Astrocyte of the cerebellum (primary cell): ENCODE results near the gene DENND6B.

Experiments
- DNase-seq: peaks from one replicate; pipeline ENCODE4 v3.0.0-alpha.2; 2011; ENCODE audit warnings: low read depth
- H3K4me3 ChIP-seq: 2 replicates; pipeline ENCODE4 v1.5.1; 2011; ENCODE audit warnings: mild to moderate bottlenecking, low read depth, low read length, moderate library complexity
- in situ Hi-C: cut with HindIII; loops from 2 replicates; pipeline ENCODE4 v1.10.0; 2017; ENCODE audit warnings: low sequenced_read_pairs
- TF ChIP-seq, protein P1 (sequence below): IDR thresholded peaks from 2 replicates; pipeline ENCODE4 v1.5.1; 2012; ENCODE audit warnings: low read length, low read depth, moderate library complexity, mild to moderate bottlenecking; ENCODE audit errors: missing control alignments

Gene DENND6B

DNA sequence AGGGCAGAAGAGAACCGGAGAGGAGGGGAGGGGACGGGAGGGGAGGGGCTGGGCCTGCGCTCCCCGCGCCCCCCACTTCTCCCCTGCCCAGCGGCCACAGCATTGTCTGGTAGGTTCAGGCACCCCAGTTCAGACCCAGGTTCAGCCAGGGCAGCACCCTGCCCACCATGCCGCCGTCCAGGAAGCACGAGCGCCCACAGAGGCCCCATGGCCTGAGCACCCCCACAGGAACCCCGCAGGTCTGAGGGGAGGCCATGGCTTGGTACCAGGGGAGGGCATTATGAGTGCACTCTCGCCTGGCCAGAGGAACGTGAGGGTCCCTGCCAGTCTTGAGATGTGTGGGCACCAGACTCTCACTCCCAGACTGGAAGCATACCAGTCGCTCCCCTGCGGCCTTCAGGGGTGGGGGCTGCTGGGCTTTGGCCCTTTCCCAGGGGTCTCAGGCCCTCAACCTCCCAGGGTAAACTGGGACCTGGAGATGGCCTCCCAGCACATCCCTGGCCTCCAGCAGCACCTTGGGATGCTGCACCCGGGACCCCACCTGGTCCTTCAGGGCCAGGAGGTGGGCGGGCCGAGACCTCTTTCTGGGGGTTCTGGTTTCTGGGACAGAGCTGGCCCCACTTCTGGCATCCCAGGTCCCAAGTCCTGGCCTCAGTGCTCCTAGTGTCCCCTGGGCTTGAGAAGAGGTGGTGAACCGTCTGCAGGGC lies 18.8 kb downstream of the DENND6B start:
- in situ Hi-C loops, result no loop called here
- TF ChIP-seq, protein P1, sequence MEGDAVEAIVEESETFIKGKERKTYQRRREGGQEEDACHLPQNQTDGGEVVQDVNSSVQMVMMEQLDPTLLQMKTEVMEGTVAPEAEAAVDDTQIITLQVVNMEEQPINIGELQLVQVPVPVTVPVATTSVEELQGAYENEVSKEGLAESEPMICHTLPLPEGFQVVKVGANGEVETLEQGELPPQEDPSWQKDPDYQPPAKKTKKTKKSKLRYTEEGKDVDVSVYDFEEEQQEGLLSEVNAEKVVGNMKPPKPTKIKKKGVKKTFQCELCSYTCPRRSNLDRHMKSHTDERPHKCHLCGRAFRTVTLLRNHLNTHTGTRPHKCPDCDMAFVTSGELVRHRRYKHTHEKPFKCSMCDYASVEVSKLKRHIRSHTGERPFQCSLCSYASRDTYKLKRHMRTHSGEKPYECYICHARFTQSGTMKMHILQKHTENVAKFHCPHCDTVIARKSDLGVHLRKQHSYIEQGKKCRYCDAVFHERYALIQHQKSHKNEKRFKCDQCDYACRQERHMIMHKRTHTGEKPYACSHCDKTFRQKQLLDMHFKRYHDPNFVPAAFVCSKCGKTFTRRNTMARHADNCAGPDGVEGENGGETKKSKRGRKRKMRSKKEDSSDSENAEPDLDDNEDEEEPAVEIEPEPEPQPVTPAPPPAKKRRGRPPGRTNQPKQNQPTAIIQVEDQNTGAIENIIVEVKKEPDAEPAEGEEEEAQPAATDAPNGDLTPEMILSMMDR, result no peak
- no peak overlapping the region for H3K4me3 ChIP-seq
- no peak for DNase-seq

DNA sequence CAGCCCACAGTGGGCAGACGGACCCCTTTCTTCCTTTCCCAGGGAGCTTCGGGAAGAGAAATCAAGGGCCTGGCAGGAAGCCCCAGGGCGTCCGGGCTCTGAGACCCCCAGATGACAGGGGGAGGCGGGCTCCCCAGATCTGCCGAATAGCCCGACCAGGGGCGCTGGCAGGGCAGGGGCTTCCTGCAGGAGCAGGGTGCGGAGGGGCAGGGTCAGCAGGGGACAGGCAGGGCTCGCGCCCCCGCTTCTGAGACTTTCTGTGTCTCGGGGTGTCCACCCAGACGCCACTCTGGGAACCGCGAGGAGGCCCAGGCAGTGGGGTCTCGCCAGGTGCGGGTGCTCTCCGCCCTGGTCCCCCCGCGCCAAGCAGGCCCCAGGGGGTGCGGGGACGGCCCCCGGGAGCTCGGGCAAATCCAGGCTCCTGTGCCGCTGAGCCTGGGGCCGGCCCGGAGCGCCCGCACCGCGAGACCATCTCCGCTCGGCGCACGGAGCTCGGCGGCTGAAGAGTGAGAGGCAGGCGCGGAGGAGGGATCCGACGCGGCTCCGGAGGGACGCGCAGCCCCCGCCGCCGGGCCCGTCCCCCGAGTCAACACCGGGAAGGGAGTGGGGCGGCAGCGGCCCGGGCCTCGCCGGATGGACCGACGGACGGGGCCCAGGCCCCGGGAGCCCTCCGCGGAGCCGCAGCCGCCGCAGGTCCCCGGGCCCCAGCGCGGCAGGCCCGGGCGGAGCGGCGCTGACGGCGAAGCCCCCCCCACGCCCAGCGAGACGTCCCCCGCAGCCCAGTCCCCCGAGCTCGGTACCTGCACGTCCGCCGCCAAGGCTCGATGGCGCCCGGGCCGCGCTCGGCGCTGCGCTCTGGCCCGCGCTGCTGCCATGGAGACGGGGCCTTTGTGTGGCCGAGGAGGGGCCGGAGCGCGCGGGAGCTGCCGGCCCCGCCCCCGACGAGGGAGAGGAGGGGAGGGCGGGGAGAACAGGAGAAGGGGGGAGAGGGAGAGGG lies 19.8 kb downstream of the DENND6B start, which contains the start of gene PLXNB2:
Gene PLXNB2, minus strand, starts transcription at position 894 of the 997 bp plus-strand sequence. CDS start 17,062 bp downstream, outside the sequence.
- in situ Hi-C loops, result no loop called here
- TF ChIP-seq, protein P1, result no peak
- peak within 1 kb of the TSS; percentile 93 for H3K4me3 ChIP-seq
- DNase-seq, result peak; percentile 39

DNA sequence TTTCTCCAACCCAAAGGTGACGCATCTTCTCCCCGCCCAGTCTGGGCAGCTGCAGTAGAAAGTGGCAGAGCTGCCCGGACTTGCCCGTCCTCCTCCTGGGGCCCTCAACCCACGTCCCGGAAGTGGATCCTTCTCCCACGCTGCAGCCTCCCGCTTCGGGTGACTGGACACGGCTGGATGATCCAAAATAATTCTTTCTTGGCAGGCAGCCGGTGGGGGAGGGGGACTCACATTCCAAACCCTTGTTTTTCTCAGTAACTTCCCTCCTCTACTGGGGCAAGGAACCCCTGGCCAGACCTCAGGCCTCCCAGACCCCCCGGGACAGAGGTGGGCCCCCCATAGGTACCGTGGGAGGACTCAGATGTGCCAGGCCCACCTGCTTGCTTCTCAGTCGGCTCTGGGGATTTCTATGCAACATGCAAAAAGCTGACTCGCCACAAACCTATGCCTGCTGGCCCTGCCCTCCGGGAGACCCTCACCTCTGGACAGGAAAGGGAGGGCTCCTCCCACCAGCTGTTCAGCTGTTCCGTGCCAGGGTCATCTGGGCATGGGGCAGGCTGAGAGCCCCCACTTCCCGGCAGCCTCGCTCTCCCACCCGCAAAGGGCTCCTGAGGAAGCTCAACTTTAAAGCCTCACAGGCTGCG lies 20.8 kb downstream of the DENND6B start:
- TF ChIP-seq, protein P1, result no peak
- in situ Hi-C loops, result no loop called here
- H3K4me3 ChIP-seq, result peak overlapping the region; percentile 93
- peak; percentile 56 for DNase-seq

DNA sequence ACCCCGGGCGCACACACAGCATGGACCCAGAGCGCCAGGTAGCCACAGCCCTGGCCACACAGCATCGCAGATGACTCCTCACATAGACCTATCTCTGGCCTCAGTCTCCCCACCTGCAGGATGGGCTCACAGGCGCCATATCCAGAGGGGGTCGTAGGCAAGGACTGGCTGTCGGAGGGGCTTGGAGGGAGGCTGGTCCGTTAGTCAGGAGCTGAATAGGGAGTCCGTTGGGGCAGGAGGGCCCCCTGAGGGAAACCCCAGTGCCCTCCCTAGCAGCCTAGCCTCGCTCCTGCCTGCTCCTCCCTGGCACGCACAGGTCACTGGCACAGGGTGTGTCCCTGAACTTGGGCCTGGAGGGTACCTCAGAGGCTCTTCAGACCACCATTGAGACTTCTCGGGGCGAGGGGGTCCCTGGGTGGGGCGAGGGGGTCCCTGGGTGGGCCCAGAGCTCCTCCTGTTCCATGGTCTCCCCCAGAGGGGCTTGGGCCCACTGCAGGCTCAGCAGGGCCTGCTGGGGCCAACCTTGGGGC lies 21.4 kb downstream of the DENND6B start:
- peak overlapping the region; percentile 93 for H3K4me3 ChIP-seq
- TF ChIP-seq, protein P1, result no peak
- DNase-seq, result no peak
- in situ Hi-C loops, result no loop called here

DNA sequence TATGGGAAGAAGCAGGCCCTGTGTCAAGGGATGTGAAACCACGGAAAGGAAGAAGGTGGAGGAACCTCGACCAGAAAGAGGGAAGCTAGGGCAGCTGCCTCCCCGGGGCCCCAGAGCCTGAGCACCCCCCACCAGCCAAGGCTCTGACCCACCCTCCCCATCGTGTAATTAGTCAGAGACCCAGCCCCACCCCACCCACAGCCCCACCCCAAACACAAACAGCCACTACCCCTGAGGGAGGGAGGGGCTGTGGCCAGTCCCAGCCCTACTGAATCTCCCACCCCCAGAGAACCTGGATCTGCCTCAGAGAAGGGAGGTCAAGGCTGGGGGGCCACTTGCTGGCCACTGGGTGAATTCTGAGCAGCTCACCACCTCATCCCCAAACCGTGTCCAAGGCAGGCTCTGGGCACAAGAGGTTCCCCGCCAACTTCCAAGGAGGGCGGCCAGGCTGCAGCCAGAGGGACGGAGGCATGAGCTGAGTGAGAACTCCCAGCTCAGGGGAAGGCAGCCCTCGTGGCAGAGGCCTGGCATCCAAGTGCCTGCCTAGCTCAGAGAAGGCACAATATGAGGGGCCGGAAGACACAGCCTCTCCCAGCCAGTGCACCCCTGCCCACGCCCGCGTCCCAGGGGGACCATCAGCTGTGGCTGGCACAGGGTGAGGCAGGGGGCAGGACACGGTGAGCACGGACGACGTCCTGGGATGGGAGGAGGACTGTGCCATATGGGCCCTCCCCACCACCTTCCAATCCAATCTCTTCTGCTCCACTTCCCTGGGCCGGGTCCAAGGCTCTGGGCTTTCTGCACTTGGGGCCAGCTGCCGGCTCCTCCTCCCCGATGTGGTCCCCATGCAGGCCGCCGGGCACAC lies 22.1 kb downstream of the DENND6B start:
- no peak for DNase-seq
- peak overlapping the region; percentile 93 for H3K4me3 ChIP-seq
- TF ChIP-seq, protein P1, result no peak
- in situ Hi-C loops, result no loop called here
